Esophagus (tissue), 2 donors: ENCODE measurements around the gene KCNT1. TPM values are rescaled to one million over a fixed set of nuclear protein-coding genes. Genes with fewer than 3 reads are reported as not detected.

Source experiments
- H3K27ac ChIP-seq, 2 donors: one replicate each; pipeline ENCODE4 v1.5.1; 2013; ENCODE audit warnings: low read depth in 2 of 2, mild to moderate bottlenecking in 2 of 2, inconsistent platforms in 1 of 2, low read length in 1 of 2, moderate library complexity in 1 of 2
- H3K27me3 ChIP-seq, 2 donors: one replicate each; pipeline ENCODE4 v1.6.1; 2013; ENCODE audit warnings: low read length in 2 of 2, control low read depth in 1 of 2, mild to moderate bottlenecking in 1 of 2; ENCODE audit not compliant: insufficient read depth in 2 of 2, control insufficient read depth in 1 of 2
- H3K36me3 ChIP-seq, 2 donors: one replicate each; pipeline ENCODE4 v1.6.1; 2013; ENCODE audit warnings: low read length in 1 of 2; ENCODE audit not compliant: control insufficient read depth in 2 of 2, insufficient read depth in 2 of 2
- H3K4me1 ChIP-seq, 2 donors: one replicate each; pipeline ENCODE4 v1.6.1; 2013; ENCODE audit warnings: low read length in 1 of 2; ENCODE audit not compliant: control insufficient read depth in 2 of 2, insufficient read depth in 2 of 2
- H3K4me3 ChIP-seq, 2 donors: one replicate each; pipeline ENCODE4 v1.5.1; 2013; ENCODE audit warnings: low read length in 2 of 2, mild to moderate bottlenecking in 2 of 2, low read depth in 1 of 2, moderate library complexity in 1 of 2
- H3K9me3 ChIP-seq, 2 donors: one replicate each; pipeline ENCODE4 v1.6.1; 2013; ENCODE audit warnings: mild to moderate bottlenecking in 2 of 2, low read depth in 1 of 2, low read length in 1 of 2, moderate library complexity in 1 of 2; ENCODE audit not compliant: control insufficient read depth in 2 of 2, insufficient read depth in 1 of 2
- WGBS, 2 donors: extraction: QIAGEN DNeasy Blood & Tissue Kit; methylation state at CpG; one replicate each; pipeline ENCODE4 v1.1.7; 2013; 5-methylcytosine and 5-hydroxymethylcytosine counted together
- polyA plus RNA-seq, 2 donors: library from polyadenylated mRNA; stranded (reverse); fragments of 200-250 nt; gene quantifications; one replicate each; pipeline ENCODE4 v1.2.3, GENCODE V29; 2013
- donor health status: healthy with polysubstance abuse.
- donor health status: Bipolar disorder and iron deficiency.

KCNT1 gene
- polyA plus RNA-seq, 2 donors = 0.06 to 0.14 TPM

GRCh38 chr9:135759676-135760300 lies 57.8 kb downstream of the KCNT1 start:
- H3K4me3 ChIP-seq = no peak overlapping the region
- H3K27me3 ChIP-seq = no peaks in the 10 kb centered on the region
- H3K36me3 ChIP-seq = no peaks in the 10 kb centered on the region
- no peaks in the 10 kb centered on the region for H3K4me1 ChIP-seq
- H3K9me3 ChIP-seq = peaks cover 0 to 9% of the 10 kb centered on the region in 2 donors
- WGBS, 2 donors = 83 to 84% methylated on average over 23 to 24 of the region's 24 CpGs
- H3K27ac ChIP-seq = no peak overlapping the region

GRCh38 chr9:135760465-135760864 lies 58.5 kb downstream of the KCNT1 start:
- 73% methylated on average over 12 of the region's 12 CpGs for WGBS, 2 donors
- no peak overlapping the region for H3K27ac ChIP-seq
- H3K27me3 ChIP-seq = no peaks in the 10 kb centered on the region
- H3K36me3 ChIP-seq = no peaks in the 10 kb centered on the region
- no peak overlapping the region for H3K4me3 ChIP-seq
- peaks cover 0 to 5% of the 10 kb centered on the region in 2 donors for H3K9me3 ChIP-seq
- H3K4me1 ChIP-seq = no peaks in the 10 kb centered on the region

GRCh38 chr9:135761150-135761844 lies 59.3 kb downstream of the KCNT1 start:
- Histone ChIP-seq H3K27ac (no peak overlapping the region), H3K9me3 (peaks cover 3 to 7% of the 10 kb centered on the region in 2 donors), H3K27me3 (no peaks in the 10 kb centered on the region), H3K4me1 (no peaks in the 10 kb centered on the region), H3K4me3 (no peak overlapping the region), H3K36me3 (no peaks in the 10 kb centered on the region)
- 65 to 70% methylated on average over 20 of the region's 20 CpGs for WGBS, 2 donors

GRCh38 chr9:135761845-135762168 lies 59.8 kb downstream of the KCNT1 start:
- no peaks in the 10 kb centered on the region for H3K36me3 ChIP-seq
- H3K27me3 ChIP-seq = no peaks in the 10 kb centered on the region
- H3K4me3 ChIP-seq = no peak overlapping the region
- WGBS, 2 donors = 81 to 82% methylated on average over 16 of the region's 16 CpGs
- peaks cover 3 to 10% of the 10 kb centered on the region in 2 donors for H3K9me3 ChIP-seq
- no peaks in the 10 kb centered on the region for H3K4me1 ChIP-seq
- H3K27ac ChIP-seq = no peak overlapping the region

DNA sequence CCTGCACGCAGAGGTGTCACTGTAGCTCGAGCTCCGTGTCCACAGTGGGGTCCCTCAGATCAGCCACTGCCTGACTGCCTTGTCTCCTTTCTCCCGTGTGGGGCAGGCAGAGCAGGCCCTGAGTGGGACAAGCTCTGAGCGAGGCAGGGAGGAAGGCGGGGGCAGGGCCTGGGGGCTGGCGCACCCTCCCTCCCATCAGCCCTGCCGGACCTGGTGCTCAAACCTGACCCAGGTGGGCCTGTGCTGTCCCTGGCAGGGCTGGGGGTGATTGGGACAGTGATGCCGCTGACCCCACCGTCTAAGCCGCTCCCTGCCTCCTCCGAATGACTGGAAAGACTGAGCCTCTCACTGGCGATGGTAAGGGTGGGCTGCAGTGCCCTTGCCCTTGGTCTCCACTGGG lies 60.9 kb downstream of the KCNT1 start:
- Histone ChIP-seq H3K27ac (no peak overlapping the region), H3K4me3 (no peak overlapping the region), H3K9me3 (peaks cover 3 to 10% of the 10 kb centered on the region in 2 donors), H3K36me3 (no peaks in the 10 kb centered on the region), H3K27me3 (no peaks in the 10 kb centered on the region), H3K4me1 (no peaks in the 10 kb centered on the region)
- WGBS, 2 donors = 75 to 84% methylated on average over 13 of the region's 13 CpGs

DNA sequence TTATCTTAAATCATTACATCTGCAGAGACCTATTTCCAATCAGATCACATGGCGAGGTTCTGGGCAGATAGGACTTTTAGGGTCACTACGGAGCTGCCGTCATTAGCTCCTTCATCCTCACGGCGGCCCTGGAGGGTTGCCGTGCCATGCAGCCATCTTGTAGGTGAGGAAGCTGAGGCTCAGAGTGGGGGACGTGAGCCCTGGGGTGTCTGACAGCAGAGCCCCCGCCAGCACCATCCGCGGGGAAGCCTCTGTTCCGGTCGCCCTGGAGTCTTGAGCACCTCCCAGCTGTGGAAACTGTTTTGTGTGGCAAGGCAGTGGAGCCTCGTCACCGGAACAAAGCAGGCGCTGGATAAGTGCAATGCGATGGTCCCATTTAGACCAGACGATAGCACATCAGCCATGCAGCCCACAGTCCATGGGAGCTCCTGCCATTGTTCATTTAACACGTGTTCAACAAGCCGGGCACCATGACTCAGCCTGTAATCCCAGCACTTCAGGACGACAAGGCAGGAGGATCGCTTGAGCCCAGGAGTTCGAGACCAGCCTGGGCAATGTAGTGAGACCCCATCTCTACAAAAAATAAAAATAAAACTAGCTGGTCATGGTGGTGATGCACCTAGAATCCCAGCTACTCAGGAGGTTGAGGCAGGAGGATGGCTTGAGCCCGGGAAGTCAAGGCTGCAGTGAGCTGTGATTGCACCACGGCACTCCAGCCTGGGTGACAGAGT lies 61.9 kb downstream of the KCNT1 start:
- H3K36me3 ChIP-seq = no peaks in the 10 kb centered on the region
- 79 to 88% methylated on average over 24 of the region's 24 CpGs for WGBS, 2 donors

GRCh38 chr9:135764731-135765130 lies 62.7 kb downstream of the KCNT1 start:
- H3K27ac ChIP-seq = no peak overlapping the region
- H3K4me3 ChIP-seq = no peak overlapping the region
- WGBS, 2 donors = 85 to 90% methylated on average over 19 of the region's 19 CpGs
- H3K4me1 ChIP-seq = peaks cover 0 to 2% of the 10 kb centered on the region in 2 donors
- H3K9me3 ChIP-seq = peaks cover 3 to 15% of the 10 kb centered on the region in 2 donors
- H3K36me3 ChIP-seq = no peaks in the 10 kb centered on the region
- no peaks in the 10 kb centered on the region for H3K27me3 ChIP-seq

More for the DNA sequence above, 61.9 kb downstream of the KCNT1 start:
- H3K4me1 ChIP-seq = no peaks in the 10 kb centered on the region
- no peak overlapping the region for H3K27ac ChIP-seq
- H3K9me3 ChIP-seq = peaks cover 3 to 13% of the 10 kb centered on the region in 2 donors
- no peak overlapping the region for H3K4me3 ChIP-seq
- H3K27me3 ChIP-seq = no peaks in the 10 kb centered on the region

DNA sequence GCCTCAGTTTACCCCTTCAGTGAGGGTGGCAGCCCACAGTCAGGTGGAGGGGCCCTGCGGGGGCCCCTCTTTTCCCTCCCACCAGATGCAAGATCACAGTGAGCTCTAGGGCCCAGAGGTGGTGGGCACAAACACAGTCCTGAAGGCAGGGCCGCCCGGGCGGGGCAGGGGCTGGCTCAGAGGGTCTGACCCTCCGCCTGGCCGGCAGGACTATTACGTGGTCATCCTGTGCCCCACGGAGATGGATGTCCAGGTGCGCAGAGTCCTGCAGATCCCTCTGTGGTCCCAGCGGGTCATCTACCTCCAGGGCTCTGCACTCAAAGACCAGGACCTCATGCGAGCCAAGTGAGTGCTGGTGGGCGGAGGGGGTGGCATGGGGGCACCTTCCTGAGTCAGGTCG lies 63.4 kb downstream of the KCNT1 start:
- no peaks in the 10 kb centered on the region for H3K36me3 ChIP-seq
- peaks cover 0 to 2% of the 10 kb centered on the region in 2 donors for H3K4me1 ChIP-seq
- H3K4me3 ChIP-seq = no peak overlapping the region
- H3K27me3 ChIP-seq = no peaks in the 10 kb centered on the region
- peaks cover 3 to 15% of the 10 kb centered on the region in 2 donors for H3K9me3 ChIP-seq
- 95 to 96% methylated on average over 13 of the region's 13 CpGs for WGBS, 2 donors
- H3K27ac ChIP-seq = no peak overlapping the region

GRCh38 chr9:135766251-135766650 lies 64.3 kb downstream of the KCNT1 start:
- Histone ChIP-seq H3K27me3 (no peaks in the 10 kb centered on the region), H3K9me3 (peaks cover 3 to 15% of the 10 kb centered on the region in 2 donors), H3K4me3 (no peak overlapping the region), H3K36me3 (no peaks in the 10 kb centered on the region), H3K4me1 (peaks cover 0 to 2% of the 10 kb centered on the region in 2 donors), H3K27ac (no peak overlapping the region)
- WGBS, 2 donors = 96 to 97% methylated on average over 4 of the region's 4 CpGs
